GM21619 (cell line): ENCODE measurements around the gene PROP1.
A peak's percentile ranks its signal among the peaks of the same experiment; 100 is the strongest.
"Not testable (repeated sequence)": the region's sequence is repeated elsewhere in the genome, so short reads cannot be mapped to it uniquely, and the experiment has no call there.

Source experiments
- ATAC-seq: cut with Tn5 transposase; IDR thresholded peaks from one replicate; pipeline ENCODE4 v1.9.1; 2021; ENCODE audit not compliant: unreplicated experiment

The PROP1 gene

DNA sequence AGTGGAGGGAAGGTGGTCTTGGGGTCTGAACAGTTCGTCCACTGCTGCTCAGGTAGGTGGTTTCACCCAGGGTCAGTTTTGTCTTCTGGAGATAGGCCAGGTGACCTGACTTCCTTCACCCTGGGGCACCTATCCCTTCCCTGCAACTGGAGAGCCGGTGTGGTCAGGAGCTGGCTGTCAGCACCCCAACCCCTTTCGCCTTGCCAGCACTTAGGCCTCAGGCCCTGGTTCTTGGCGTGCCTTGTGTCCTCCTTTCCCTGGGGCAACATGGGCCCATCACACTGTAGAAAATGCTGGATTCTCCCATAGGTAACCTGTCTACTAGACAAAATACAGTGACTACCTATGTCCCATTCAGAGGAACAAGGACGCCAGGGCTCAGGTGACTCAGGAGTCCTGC lies 13.1 kb downstream of the PROP1 start:
- ATAC-seq, result no peak

DNA sequence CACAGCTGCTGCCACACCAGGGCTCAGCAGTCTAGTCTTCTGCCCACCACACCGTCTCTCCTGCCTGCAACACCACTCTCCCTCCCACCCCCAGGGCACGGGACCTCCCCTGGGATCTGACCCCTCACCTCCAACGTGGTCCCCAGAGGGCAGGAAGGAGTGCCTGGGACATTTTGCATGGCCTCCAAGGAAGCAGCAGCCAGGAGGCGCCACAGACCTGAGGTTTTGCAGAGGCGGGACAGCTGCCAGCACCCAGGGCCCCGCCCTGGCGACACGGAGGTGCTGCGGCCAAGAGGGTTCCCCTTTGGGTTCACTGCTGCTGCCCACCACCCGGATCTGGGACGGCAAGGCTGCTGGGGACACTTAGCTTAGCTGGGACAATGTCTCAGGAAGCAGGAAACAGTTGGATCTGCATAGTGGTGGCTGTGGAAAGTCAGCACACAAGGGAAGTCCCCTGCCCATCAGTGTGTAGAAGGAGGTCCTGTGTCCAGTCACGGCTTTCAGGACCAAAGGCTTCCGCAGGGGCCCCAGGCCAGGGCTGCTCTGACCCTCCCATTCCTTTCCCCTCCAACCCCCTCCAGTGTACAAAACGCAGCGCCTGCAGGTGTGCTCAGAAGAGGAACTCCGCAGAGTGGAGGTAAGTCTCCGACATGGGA lies 13.8 kb downstream of the PROP1 start:
- no peak for ATAC-seq

DNA sequence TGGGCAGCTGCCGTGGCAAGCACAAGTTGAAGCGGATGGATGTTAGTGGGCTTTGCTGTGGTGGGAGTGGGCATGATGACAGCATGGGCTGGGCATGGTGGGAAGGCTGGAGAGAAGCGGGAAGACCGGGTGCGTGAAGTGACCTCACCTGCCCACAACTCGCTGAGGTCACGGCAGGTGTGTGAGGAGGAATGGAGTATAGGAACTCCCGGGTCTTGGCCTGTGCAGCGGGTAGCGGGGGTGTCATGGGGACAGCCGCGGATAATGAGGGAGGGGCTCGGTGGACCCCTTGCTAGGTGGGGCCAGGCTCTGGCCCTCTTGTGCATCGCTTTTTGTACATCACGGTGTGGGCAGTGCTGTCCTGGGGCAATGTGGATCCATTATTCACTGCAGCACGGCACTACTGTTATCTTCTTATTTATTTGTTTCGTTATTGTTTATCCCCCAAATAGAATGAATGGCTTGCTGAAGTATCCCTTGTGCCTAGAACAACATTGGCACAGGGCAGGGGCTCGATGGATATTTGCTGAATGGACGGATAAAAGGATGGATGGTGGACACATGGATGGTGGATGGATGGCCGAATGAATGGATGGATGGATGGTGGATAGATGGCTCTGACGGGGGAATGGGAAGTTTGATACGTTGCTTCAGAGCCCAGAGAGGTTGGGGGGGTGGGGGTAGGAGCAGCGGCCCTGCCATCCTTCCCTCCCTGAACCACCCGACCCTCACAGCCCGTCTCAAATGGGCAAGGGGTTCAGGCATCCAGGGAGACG lies 14.6 kb downstream of the PROP1 start:
- no peak for ATAC-seq

DNA sequence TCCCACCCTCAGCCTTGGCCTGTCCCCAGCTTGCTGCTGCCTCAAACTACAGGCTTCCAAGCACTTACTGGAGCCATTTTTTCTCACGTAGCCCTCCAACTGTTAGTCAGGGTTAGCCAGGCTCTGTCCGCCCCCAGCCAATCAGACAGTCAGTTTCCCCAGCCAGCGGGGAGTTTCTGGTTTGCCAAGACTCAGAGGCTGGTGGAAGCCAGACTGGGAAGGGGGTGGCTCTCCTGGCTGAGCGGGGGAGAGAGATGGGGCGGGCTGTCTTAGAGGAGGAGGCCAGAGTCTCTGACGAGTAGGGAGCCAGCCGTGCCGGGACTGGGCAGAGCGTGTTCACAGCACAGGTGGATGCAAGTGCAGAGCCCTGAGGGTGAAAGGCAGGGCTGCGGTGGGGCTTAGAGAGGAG lies 15.3 kb downstream of the PROP1 start:
- no peak for ATAC-seq

DNA sequence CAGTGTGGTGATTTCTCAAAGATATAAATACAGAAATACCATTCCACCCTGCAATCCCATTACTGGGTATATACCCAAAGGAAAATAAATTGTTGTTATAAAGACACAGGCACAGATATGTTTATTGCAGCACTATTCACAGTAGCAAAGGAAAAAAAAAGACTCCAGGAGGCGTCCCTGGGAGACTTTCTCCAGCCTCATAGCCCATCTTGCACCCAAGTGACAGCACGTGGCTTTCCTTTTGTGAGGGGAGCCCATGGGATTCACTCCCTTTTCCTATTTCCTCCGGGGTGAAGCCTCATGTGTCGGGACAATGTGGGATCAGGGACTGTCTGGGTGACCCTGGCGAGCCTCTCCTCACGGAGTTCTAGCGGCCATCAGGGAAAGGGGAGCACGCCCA lies 18.4 kb downstream of the PROP1 start:
- not testable (repeated sequence) for ATAC-seq

DNA sequence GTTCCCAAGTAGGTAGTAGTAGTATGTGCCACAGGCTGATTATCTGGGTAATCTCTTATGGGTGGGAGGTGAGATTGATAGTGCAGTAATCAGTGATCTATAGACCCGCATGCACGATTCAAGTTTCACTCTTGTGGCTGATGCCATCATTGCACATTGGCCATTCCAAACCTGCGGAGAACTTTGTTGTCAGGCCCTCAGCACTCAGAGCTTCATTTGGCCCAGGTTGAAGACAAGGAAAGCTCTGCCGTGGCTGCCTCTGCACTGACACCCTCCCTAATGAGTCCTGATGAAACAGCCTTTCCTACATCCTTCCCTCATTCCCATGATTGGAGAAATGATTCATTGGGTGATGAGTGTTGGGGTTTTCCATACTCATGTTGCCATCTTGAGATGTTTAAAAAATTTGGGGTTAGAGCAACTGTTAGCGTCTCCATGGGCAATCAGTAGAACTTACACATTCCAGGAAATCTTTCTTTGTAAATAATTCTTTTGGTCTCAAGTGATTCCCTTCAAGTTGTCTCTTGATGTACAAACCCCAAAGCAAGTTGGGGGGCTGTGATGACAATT lies 22.9 kb downstream of the PROP1 start:
- ATAC-seq, result no peak

DNA sequence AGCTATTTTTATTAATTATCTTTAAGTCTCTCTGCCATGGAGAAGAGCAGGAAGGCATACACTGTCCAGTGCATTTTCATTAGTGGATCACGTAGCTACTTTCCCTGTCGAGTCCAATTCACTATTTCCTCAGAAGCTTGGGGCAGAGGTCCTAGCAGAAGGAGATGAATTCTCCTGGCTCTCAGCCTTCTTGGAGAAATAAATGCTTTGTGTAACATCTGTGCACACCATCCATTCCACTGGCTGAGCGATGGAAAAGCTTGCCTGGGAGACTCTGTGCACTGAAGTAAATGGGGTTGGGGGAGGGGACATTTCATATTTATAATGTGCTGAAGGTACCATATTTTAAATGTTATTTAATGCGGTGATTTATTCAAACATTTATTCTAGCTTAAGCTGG lies 23.4 kb downstream of the PROP1 start:
- no peak for ATAC-seq

DNA sequence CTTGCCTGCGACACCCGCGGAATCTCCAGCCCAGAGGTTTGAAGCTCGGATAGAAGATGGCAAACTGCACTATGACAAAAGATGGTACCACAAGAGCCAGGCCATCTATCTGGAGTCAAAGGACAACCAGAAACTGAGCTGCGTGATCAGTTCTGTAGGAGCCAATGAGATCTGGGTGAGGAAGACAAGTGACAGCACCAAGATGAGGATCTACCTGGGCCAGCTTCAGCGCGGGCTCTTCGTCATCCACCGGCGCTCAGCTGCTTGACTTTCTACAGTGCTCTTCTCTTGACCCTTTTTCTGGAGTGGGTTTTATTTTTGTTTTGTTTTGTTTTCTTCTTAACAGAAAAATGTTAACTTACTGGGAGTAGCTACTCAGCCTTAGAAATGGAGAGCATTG lies 24.0 kb downstream of the PROP1 start:
- not testable (repeated sequence) for ATAC-seq

DNA sequence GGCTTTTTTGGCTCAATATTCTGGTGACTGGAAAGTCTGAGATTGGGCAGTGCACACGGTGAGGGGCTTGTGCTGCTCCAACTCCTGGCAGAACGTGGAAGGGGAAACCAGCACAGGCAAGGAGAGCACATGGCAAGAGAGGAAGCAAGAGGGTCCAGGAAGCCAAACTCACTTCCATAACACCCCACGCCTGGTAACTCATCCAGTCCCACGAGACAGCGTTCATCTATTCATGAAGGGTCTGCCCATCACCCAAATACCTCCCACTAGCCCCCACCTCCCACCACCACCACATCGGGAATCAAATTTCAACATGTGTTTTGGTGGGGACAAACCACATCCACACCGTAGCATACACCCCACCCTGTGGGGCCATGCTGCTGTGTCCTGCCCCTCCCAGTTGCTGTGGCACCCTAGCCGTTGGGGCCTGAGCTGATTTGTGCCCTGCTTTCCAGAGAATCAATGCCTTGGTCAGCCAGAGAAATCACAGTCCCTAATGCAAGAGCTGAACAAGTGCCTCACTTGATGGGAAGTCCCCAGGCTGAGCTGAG lies 27.3 kb downstream of the PROP1 start:
- no peak for ATAC-seq

DNA sequence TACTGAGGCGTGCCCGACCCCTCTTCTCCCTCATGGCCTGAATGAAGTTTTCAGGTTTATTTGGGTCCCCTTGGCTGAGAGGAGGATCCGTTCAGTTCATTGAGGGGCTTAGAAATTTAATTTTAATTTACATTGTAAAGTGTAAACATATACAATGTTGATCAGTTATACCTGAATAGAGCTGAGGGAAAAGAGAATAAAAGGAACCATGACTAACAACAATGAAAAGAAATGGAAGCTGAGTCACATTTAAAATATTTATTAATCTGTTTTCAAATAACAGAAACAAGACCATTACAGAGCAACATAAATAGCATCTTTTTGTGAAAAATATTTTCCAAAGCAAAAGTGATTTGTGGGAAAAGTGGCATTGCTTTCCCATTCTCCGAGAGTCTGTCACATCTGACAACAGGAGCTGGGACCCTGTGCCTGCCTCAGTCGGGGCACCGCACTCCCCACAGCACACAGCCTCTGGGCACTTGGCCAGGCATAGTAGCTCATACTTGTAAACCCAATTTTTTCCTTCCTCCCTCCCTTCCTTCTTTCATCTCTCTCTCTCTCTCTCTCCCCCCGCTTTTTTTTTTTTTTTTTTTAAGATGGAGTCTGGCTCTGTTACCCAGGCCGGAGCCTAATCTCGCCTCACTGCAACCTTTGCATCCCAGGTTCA lies 28.7 kb downstream of the PROP1 start:
- ATAC-seq, result no peak

DNA sequence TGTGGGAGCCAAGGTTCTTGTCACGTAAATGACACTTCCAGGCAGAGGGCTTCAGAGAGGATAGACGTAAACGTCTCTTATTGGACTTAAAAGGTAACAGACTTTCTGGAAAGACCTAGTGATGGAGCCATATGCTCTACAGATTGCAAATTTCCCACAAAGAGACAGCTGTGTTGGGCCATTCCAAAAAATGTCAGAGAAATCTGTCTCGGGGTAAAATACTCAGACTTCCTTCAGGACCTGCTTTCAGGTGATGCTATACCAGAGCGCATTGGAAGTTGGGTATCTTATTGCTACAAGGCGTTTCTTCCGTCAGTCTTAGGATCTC lies 29.2 kb downstream of the PROP1 start:
- ATAC-seq, result no peak

DNA sequence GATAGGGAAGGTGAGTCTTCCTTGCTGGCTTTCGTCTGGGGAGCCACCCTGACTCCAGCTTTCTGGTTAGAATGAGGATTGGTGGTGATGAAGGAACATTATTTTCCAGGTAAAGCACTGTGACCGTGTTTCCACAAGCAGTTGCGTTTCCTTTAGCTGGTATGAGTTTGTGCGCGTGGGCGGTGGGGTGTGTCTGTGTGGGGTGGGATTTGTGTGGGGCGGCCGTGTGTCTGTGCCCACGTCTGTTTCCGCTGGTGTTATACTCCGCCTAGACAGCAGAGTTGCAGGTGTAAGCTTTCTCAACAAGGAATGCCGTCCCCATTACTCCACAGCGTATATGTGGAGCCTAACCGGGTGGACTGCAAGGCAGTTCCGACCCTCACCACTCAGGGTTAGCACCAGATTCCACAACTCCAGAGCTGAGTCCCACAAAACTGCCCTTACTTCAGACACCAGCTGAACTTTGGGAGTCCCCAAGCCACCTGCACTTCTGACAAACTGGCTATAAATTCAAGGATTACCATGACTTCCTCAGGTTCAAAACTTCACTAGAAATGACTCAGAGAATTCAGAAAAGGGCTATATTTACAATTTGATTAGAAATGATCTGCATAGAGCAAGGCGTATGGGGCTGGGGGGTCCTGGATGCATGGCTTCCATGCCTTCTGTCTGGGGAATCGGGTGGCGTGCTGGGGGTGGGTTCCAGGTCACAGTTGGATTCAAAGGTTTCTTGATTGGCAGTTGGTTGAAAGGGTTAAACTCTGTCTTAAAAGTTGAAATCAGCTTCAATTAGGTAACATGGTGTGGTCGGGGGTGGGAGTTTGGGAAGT lies 29.8 kb downstream of the PROP1 start:
- no peak for ATAC-seq

DNA sequence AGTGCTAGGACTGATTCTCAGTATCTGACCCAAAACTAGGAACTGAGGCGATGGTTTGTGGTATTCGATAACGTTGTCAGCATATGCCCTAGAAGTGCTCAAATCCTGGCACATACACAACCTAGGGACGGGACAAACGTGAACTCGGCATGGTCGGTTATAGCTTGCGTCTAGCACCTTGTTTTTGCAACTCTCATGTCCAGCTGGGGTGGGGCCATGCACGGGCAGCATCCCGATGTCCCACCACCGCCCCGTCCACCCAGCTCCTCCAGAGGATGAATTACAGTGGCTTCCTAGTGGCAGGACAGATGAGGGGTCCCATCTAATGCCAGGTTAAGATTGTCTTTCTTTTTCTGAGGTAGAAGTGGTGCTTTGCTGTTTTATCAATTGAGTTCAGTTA lies 31.6 kb downstream of the PROP1 start:
- ATAC-seq, result no peak

DNA sequence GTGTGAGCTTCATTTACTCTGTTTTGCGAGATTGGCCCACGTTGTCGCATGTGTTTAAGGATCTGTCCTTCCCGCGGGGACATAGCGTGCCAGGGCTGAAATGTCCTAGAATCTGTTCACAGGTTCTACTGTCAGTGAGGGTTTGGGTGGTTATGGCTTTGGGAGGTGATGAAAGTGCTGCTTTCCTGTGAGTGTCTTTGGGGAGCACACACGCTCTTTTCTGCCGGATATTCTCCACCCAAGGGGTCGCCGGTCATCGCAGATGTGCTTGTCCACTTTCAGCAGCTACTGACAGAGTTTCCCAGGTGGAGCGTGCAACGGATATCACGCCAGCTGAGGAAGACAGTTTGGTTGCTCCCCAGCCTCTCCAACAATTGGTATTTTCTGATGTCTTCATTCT lies 32.1 kb downstream of the PROP1 start:
- ATAC-seq, result no peak

DNA sequence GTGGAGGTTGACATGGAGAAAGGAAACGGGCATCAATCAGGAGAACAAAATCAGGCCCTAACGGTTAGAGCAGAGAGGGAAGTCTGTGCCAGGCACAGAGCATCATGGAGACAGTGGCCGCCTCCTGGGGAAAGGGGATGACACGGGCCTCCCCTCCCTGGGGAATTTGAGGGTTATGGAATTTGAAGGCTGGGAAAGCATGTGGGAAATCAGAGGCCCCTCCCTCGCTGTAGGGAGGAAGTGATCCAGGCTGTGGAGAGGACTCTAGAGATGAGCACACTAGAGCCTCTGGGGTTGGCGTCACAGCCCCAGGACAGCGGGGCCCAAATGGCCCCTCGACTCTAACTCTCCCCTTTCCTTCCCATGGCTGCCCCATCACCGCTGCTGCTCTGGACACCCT lies 36.7 kb downstream of the PROP1 start:
- no peak for ATAC-seq

DNA sequence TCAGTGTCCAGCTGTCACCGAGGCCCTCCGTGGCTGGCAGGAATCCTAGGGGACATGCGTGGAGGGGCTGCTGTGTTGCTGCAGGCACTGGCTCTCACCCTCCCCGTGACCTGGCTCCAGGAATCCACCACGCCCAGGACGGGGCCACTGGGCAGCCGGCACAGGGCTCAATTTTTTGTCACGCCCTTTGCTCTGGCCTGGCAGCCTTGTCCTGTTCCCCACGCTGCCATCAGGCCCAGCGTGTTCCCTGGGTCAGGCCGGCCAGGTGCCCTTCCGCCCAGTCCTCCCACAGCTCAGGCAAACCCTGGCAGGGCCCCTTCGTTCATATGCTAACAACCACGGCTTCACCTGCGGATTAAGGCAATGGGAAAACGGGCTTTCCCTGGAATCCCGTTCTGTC lies 37.3 kb downstream of the PROP1 start:
- no peak for ATAC-seq

DNA sequence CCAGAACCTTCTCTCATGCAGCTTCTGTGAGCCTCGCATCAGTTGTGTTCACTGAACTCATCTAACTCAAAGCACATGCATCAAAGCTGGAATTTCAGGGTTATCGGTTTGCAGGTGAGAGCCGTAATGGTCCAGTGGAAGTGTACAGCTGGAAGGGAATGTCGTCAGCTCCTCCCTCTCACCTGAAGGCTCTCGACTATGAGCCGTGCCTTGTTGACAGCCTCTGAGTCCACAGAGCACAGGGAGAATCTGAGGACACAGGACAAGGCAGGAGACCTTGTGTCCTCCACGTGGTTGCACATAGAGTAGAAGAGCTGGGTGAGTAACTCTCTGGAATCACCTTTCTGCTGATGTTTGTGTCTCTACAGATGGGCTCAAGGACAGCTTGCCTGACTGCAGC lies 38.8 kb downstream of the PROP1 start:
- ATAC-seq, result no peak

DNA sequence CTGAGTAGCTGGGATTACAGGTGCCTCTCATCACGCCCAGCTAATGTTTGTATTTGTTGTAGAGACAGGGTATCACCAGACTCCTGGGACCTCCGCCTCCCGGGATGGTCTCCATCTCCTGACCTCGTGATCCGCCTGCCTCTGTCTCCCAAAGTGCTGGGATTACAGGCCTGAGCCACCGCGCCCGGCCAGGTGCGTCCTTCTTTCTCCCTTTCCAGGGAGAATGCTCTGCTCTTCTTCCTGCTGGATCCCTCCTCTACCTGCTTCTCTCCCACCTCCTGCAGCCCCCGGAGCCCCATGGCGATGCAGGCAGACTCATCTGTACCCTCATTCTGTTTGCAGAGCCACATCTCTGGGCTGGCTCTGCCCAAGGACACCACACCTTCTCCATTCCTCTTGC lies 42.9 kb downstream of the PROP1 start:
- not testable (repeated sequence) for ATAC-seq

DNA sequence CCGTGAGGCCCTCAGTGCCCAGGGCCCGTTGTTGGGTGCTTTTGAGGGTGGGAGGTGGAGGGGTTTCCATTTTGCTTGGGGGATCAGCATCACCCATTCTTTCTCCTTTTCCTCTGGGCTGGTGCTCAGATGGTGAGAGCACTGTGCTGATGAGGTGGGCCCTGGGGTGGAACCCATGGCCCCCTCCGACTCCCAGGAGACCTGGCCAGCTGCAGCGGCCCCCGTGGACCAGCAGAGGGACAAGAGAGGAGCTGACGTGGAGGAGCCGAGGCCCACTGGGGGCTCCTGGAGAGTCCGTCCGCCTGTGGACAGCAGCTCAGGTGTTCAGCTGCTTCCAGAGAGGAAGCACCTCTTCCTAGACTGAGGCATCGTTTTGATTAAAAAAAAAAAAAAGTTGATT lies 46.4 kb downstream of the PROP1 start:
- ATAC-seq, result not testable (repeated sequence)

DNA sequence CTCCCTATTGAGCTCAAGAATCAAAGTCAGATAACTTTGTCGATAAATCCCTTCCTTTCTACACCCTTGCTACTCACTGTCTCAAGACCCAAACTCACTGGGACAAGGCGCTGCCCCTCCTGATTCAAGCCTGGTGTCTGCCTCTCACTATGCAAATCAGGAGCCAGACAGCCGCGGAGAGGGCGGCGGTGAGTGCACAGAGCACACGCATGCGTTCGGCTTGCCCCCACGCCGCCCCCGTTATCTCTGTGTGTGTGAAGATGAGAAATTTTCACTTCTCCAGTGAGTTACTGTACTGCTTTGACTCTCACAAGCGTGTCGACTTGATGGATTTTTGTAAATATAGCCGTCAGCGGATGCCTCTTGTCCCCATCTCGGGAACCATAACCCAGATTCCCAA lies 47.0 kb downstream of the PROP1 start:
- ATAC-seq, result peak; percentile 58

DNA sequence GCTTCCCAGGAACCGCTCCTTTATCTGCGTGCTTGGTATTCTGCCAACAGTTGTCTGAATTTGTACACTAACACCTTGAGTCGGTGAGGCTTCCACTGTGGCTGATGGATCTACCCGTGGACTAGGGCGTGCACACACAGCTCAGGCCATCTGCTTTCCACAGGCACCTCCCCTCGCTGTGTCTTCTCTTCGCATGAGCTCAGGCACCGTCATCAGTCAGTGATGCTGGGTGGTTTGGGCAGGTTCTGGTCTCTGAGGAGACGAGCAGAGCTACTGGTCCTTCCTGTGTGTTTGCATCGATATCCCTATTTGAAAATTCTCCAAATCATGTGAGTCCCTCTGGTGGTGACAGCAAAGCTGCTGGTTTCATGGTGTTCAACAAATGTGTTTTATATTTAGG lies 48.1 kb downstream of the PROP1 start:
- not testable (repeated sequence) for ATAC-seq
